IMR-90 (cell line): ENCODE data around the gene TMEM26.

ENCODE experiments used
- BHLHE40 ChIP-seq: fragments of 150-350 bp; IDR thresholded peaks from 2 replicates; pipeline ENCODE4 v1.6.1; 2016; ENCODE audit warnings: mild to moderate bottlenecking, low read depth, low read length
- CEBPB ChIP-seq: IDR thresholded peaks from 2 replicates; pipeline ENCODE4 v1.6.1; 2012; ENCODE audit warnings: low read depth, low read length, improper control_type of control experiment
- CTCF ChIP-seq: conservative IDR thresholded peaks from 2 replicates; pipeline ENCODE4 v1.5.1; 2012; ENCODE audit warnings: mild to moderate bottlenecking, low read depth, low read length, improper control_type of control experiment
- FOS ChIP-seq: fragments of 150-350 bp; IDR thresholded peaks from 2 replicates; pipeline ENCODE4 v1.6.1; 2016; ENCODE audit warnings: low read depth, low read length
- MAZ ChIP-seq: IDR thresholded peaks from 2 replicates; pipeline ENCODE4 v1.6.1; 2012; ENCODE audit warnings: low read depth, mild to moderate bottlenecking, low read length, improper control_type of control experiment, moderate library complexity, borderline replicate concordance
- MXI1 ChIP-seq: IDR thresholded peaks from 2 replicates; pipeline ENCODE4 v1.6.1; 2012; ENCODE audit warnings: low read depth, mild to moderate bottlenecking, low read length, moderate library complexity, borderline replicate concordance
- NFE2L2 ChIP-seq: fragments of 150-350 bp; IDR thresholded peaks from 2 replicates; pipeline ENCODE4 v1.6.1; 2016; ENCODE audit warnings: low read depth, mild to moderate bottlenecking, low read length
- POLR2A ChIP-seq: IDR thresholded peaks from 2 replicates; pipeline ENCODE4 v1.6.1; 2012; ENCODE audit warnings: mild to moderate bottlenecking, low read depth, low read length
- SMC3 ChIP-seq: fragments of 150-350 bp; IDR thresholded peaks from 2 replicates; pipeline ENCODE4 v1.6.1; 2016; ENCODE audit warnings: low read depth, mild to moderate bottlenecking, antibody characterized with exemption, low read length, moderate library complexity
- USF2 ChIP-seq: fragments of 150-350 bp; IDR thresholded peaks from 2 replicates; pipeline ENCODE4 v1.6.1; 2017; ENCODE audit warnings: mild to moderate bottlenecking, antibody characterized with exemption, low read length, low read depth
- TF ChIP-seq, protein P1 (sequence below): fragments of 150-350 bp; IDR thresholded peaks from 2 replicates; pipeline ENCODE4 v1.6.1; 2016; ENCODE audit warnings: low read depth, mild to moderate bottlenecking, low read length, moderate library complexity, borderline replicate concordance

GRCh38 chr10:61389887-61390286 lies 63.3 kb downstream of the TMEM26 start:
- TF ChIP-seq CTCF, result no peak
- TF ChIP-seq MAZ, result no peak
- TF ChIP-seq BHLHE40, result no peak
- no peak for TF ChIP-seq POLR2A
- TF ChIP-seq MXI1, result no peak
- TF ChIP-seq FOS, result no peak
- no peak for TF ChIP-seq SMC3
- TF ChIP-seq, protein P1, sequence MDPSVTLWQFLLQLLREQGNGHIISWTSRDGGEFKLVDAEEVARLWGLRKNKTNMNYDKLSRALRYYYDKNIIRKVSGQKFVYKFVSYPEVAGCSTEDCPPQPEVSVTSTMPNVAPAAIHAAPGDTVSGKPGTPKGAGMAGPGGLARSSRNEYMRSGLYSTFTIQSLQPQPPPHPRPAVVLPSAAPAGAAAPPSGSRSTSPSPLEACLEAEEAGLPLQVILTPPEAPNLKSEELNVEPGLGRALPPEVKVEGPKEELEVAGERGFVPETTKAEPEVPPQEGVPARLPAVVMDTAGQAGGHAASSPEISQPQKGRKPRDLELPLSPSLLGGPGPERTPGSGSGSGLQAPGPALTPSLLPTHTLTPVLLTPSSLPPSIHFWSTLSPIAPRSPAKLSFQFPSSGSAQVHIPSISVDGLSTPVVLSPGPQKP, result no peak
- no peak for TF ChIP-seq USF2
- no peak for TF ChIP-seq NFE2L2
- no peak for TF ChIP-seq CEBPB
